Stomach (tissue), 4 donors: ENCODE measurements around the gene GPR183.

Source experiments
- POLR2AphosphoS5 ChIP-seq, 3 donors: sonication (generic); formaldehyde crosslinking; IDR thresholded peaks; one replicate each; pipeline ENCODE4 v1.6.1; 2016; ENCODE audit warnings: antibody characterized with exemption in 3 of 3
- TF ChIP-seq, protein P1 (sequence below), 7 experiments: fragments of 450-650 bp in 4 of 7; fragments of 200-600 bp in 3 of 7; sonication (generic) in 3 of 7; IDR thresholded peaks; one replicate each; pipeline ENCODE4 v1.5.1; 2016 to 2019; ENCODE audit warnings: antibody characterized with exemption in 7 of 7, control low read depth in 2 of 7, mild to moderate bottlenecking in 1 of 7

DNA sequence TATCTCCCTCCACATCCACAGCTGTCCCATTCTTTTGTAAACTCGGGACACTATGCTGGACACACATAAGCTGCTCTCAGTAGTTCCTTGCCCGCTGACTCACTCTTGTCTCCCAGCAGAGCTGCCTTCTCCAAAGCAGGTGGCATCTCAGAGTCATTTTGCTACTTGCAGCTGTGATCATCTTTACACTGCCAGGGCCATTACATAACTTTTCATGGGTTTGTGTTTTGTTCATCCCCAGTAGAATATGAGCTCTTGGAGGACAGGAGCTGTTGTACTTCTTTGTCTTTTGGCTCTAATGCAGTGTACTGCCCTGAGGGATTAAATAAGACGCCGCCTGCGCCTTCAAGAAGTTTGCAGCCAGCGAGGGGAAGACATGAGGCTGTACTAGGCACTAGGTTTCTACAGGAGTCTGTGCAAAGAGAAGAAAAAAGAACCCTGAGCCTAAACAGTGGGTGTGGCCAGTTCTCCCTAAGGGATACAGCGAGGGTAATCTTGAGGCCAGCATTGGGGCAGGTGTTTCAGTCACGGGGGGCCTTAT is 40.8 kb upstream of the GPR183 start:
- TF ChIP-seq, protein P1, sequence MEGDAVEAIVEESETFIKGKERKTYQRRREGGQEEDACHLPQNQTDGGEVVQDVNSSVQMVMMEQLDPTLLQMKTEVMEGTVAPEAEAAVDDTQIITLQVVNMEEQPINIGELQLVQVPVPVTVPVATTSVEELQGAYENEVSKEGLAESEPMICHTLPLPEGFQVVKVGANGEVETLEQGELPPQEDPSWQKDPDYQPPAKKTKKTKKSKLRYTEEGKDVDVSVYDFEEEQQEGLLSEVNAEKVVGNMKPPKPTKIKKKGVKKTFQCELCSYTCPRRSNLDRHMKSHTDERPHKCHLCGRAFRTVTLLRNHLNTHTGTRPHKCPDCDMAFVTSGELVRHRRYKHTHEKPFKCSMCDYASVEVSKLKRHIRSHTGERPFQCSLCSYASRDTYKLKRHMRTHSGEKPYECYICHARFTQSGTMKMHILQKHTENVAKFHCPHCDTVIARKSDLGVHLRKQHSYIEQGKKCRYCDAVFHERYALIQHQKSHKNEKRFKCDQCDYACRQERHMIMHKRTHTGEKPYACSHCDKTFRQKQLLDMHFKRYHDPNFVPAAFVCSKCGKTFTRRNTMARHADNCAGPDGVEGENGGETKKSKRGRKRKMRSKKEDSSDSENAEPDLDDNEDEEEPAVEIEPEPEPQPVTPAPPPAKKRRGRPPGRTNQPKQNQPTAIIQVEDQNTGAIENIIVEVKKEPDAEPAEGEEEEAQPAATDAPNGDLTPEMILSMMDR (IDR thresholded peaks at IDR 0.05), result no peak
- no peak for TF ChIP-seq POLR2AphosphoS5 (IDR thresholded peaks at IDR 0.05)
